NCI-H226 (cell line): ENCODE data around the gene CD164.
"Not testable (repeated sequence)": the region's sequence is repeated elsewhere in the genome, so short reads cannot be mapped to it uniquely, and the experiment has no call there.

Experiments
- DNase-seq: peaks from one replicate; pipeline ENCODE4 v3.0.0-alpha.2; 2015

Gene CD164

GRCh38 chr6:109340811-109341210 is 41.5 kb downstream of the CD164 start:
- no peak for DNase-seq

DNA sequence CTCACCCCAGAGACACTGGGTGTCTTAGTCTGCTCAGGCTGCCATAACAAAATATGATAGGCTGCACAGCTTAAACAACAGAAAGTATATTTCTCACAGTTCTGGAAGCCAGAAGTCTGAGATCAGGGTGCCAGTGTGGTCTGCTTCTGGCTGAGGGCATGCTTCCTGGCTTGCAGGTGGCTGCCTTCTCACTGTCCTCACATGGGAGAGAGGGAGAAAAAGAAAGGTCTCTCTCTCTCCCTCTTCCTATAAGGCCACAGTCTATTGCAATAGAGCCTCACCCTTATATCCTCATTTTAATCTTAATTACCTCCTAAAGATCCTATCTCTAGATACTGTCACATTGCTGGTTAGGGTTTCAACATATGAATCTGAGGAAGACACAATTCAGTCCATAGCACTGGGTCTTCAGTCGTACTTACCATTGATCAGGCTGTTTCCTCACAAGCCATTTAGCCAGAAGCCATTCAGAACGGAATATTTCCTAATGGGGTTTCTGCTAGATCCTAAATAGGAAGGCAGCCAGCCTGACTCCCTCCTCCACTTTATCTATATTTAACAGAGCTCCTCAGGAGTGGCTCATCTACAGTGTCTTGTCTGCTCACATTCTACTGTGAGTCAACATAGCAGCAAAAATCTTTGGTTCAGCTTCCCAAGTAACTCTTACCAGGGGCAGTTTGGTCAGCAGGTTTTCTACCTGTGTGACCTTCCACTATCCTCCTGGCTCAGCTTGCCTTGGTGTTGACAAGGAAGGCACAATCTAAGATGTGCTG is 42.2 kb downstream of the CD164 start:
- no peak for DNase-seq

GRCh38 chr6:109336221-109336961 is 45.9 kb downstream of the CD164 start:
- DNase-seq = peak; percentile 55

DNA sequence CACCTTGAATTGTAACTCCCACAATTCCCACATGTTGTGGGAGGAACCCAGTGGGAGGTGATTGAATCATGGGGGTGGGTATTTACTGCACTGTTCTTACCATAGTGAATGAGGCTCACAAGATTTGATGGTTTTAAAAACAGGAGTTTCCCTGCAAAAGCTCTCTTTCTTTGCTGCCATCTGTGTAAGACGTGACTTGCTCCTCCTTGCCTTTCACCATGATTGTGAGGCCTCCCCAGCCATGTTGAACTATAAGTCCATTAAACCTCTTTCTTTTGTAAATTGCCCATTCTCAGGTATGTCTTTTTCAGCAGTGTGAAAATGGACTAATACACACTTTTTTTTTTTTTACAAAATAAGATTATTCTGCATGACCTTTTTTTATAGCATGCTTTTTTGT is 48.4 kb downstream of the CD164 start:
- not testable (repeated sequence) for DNase-seq

- no peak for DNase-seq
Measured at GRCh38 chr6:109332748-109333147, 49.5 kb downstream of the CD164 start.

DNA sequence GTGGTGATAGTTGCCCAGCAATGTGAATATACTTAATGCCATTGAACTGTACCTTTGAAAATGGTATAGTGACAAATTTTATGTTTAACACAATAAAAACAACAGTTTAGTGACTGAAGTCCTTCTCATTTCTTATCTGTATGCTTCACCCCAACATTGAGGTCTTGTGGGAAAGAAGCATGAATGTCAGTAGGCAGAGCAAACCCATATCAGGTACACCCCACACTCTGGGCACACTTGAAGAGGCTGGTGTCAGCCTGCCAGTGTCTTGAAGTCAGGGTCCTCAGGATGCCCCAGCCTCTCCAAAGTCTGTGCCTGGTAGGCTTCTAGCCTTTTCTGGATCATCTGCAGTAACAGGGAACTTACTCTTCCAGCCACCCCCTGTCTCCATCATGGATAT is 51.2 kb downstream of the CD164 start:
- DNase-seq = no peak

DNA sequence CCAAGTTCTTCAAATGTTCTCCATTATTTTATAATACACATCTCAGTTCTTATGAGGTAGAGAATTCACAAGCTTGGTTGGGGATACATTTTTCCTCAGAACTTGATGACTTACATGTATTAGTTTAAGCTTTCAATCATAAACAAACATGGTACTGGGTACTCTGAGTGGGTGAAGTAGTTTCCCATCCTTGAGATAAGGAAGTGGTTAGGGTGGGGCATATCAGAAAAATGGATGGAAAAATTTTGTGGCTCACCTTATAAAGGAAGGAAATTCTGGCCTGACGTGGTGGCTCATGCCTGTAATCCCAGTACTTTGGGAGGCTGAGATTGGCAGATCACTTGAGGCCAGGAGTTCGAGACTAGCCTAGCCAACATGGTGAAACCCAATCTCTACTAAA is 52.0 kb downstream of the CD164 start:
- DNase-seq = peak; percentile 16

GRCh38 chr6:109328629-109329028 is 53.6 kb downstream of the CD164 start:
- no peak for DNase-seq

GRCh38 chr6:109327959-109328358 is 54.3 kb downstream of the CD164 start:
- DNase-seq = no peak

GRCh38 chr6:109327491-109327890 is 54.8 kb downstream of the CD164 start:
- no peak for DNase-seq

- DNase-seq = no peak
Measured at GRCh38 chr6:109326351-109326750, 55.9 kb downstream of the CD164 start.

- no peak for DNase-seq
Measured at GRCh38 chr6:109325400-109325801, 56.9 kb downstream of the CD164 start.

DNA sequence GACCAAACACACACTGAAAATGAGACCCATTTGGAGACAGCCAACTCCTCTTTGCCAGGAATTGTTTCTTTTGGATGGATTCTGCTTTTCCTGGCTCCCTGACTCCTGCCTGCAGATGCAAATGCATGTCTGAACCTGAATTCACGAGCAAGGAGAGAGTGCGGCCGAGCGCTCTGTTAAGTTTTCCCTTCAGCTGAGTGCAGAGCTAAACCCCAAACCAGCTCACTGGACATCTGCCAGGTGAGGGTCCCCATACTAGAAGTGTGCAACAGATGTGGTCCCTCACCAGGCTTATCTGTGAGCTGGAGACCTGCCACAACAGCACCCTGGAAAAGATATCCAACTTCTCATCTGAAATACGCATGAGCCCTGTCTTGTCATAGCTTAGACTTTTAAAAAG is 59.0 kb downstream of the CD164 start:
- DNase-seq = no peak

DNA sequence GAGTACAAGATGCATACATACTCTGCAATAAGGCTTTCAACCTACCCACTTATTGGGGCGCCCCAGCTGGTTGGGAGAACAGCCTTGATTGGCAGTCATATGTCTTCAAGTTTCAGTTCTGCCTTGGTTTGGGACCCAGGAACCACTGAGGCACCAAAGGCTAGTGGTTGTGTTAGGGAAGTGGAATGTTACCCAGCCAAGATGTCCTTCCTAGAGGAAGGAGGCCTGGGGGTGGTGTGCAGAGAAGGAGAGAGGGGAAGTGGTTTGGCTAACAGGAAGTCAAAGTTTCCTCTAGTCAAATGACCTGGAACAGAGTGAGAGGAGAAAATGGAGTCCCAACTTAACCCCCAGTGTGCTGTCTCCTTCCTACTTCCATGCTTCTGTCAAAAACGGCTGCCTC is 59.4 kb downstream of the CD164 start:
- DNase-seq = no peak

DNA sequence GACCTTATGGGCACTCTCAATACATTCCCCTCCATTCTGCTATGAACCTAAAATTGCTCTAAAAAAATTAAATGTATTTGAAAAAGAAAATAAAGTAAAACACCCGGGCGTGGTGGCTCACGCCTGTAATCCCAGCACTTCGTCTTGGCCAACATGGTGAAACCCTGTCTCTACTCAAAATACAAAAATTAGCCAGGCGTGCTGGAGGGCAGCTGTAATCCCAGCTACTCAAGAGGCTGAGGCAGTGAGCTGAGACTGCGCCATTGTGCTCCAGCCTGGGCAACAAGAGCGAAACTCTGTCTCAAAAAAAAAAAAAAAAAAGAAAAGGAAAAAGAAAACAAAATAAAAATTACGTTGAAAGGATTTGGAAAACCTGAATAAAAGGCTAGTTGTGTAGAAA is 60.5 kb downstream of the CD164 start:
- DNase-seq = no peak

- DNase-seq = no peak
Measured at GRCh38 chr6:109320072-109320471, 62.2 kb downstream of the CD164 start.

- no peak for DNase-seq
Measured at GRCh38 chr6:109318328-109318876, 63.9 kb downstream of the CD164 start.

GRCh38 chr6:109316909-109317308 is 65.4 kb downstream of the CD164 start:
- DNase-seq = no peak
